HepG2 (cell line): ENCODE measurements around the gene ERLEC1. TPM values are rescaled to one million over a fixed set of nuclear protein-coding genes. Genes with fewer than 3 reads are reported as not detected.

ENCODE experiments used
- MIXL1 ChIP-seq: IDR thresholded peaks from 2 replicates; pipeline ENCODE4 v1.6.1; 2016
- MTF2 ChIP-seq: sonication (generic); formaldehyde crosslinking; IDR thresholded peaks from 2 replicates; pipeline ENCODE4 v1.5.0; 2020; ENCODE audit warnings: missing genetic modification reagents, borderline replicate concordance
- NCOA2 ChIP-seq: sonication (generic); formaldehyde crosslinking; IDR thresholded peaks from 2 replicates; pipeline ENCODE4 v1.8.0; 2022; ENCODE audit warnings: inconsistent platforms
- PLRG1 ChIP-seq: fragments of 450-650 bp; conservative IDR thresholded peaks from 2 replicates; pipeline ENCODE4 v1.6.1; 2016
- SETDB1 ChIP-seq: sonication (generic); formaldehyde crosslinking; IDR thresholded peaks from 2 replicates; pipeline ENCODE4 v1.5.1; 2020; ENCODE audit warnings: missing genetic modification reagents, mild to moderate bottlenecking, borderline replicate concordance
- SP4 ChIP-seq: sonication (generic); formaldehyde crosslinking; IDR thresholded peaks from 2 replicates; pipeline ENCODE4 v1.8.1; 2023; ENCODE audit warnings: mild to moderate bottlenecking, missing genetic modification reagents
- THAP9 ChIP-seq: sonication (generic); formaldehyde crosslinking; IDR thresholded peaks from 2 replicates; pipeline ENCODE4; 2020; ENCODE audit warnings: missing genetic modification reagents, mild to moderate bottlenecking, borderline replicate concordance
- ZNF136 ChIP-seq: sonication (generic); formaldehyde crosslinking; IDR thresholded peaks from 2 replicates; pipeline ENCODE4 v1.8.1; 2022; ENCODE audit warnings: low read depth, mild to moderate bottlenecking, moderate library complexity, missing genetic modification reagents
- ZNF501 ChIP-seq: sonication (generic); formaldehyde crosslinking; IDR thresholded peaks from 2 replicates; pipeline ENCODE4 v1.5.1; 2020; ENCODE audit warnings: mild to moderate bottlenecking, moderate library complexity, missing genetic modification reagents
- ZNF644 ChIP-seq: IDR thresholded peaks from 2 replicates; pipeline ENCODE4 v1.6.1; 2016; ENCODE audit warnings: low read depth
- ZNF674 ChIP-seq: sonication (generic); formaldehyde crosslinking; IDR thresholded peaks from 2 replicates; pipeline ENCODE4 v1.5.0; 2020; ENCODE audit warnings: low read depth, mild to moderate bottlenecking, missing genetic modification reagents
- polyA plus RNA-seq, 8 experiments: library from polyadenylated mRNA; depleted of rRNA in 3 of 8; stranded (reverse) in 7 of 8; unstranded in 1 of 8; fragments of >200 nt; fragmentation: Illumina TruSeq in 4 of 8; extraction: Trizol in 4 of 8; gene quantifications; 2 replicates each; pipeline versions ENCODE4 v1.2.1 to v1.2.3, GENCODE V29; 2011 to 2016; ENCODE audit warnings: low read depth in 4 of 8, missing spikeins in 1 of 8, mixed read lengths in 1 of 8; ENCODE audit not compliant: insufficient read depth in 1 of 8
- total RNA-seq, 5 experiments: library from RNA; depleted of rRNA; stranded (reverse); fragments of >200 nt; fragmentation: Illumina TruSeq; extraction: Trizol; gene quantifications; 2 replicates each; pipeline ENCODE4 v1.2.3, GENCODE V29; 2016; ENCODE audit warnings: low read depth in 1 of 5
- TF ChIP-seq, protein P1 (sequence below): fragments of 450-650 bp; IDR thresholded peaks from 2 replicates; pipeline ENCODE4 v1.6.1; 2016

ERLEC1 gene
- total and polyA plus RNA-seq, 2 of the 13 experiments (the other 11 are each of a cell fraction or from before 2014, with no cell fraction given) = 87.3 to 88.4 TPM

GRCh38 chr2:53829273-53829979 is 42.6 kb downstream of the ERLEC1 start (continued):
- TF ChIP-seq, protein P1, sequence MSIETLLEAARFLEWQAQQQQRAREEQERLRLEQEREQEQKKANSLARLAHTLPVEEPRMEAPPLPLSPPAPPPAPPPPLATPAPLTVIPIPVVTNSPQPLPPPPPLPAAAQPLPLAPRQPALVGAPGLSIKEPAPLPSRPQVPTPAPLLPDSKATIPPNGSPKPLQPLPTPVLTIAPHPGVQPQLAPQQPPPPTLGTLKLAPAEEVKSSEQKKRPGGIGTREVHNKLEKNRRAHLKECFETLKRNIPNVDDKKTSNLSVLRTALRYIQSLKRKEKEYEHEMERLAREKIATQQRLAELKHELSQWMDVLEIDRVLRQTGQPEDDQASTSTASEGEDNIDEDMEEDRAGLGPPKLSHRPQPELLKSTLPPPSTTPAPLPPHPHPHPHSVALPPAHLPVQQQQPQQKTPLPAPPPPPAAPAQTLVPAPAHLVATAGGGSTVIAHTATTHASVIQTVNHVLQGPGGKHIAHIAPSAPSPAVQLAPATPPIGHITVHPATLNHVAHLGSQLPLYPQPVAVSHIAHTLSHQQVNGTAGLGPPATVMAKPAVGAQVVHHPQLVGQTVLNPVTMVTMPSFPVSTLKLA = no peak
- TF ChIP-seq ZNF644 = no peak
- TF ChIP-seq ZNF674 (CRISPR knock-in tag) = no peak
- no peak for TF ChIP-seq THAP9 (CRISPR knock-in tag)
- TF ChIP-seq ZNF501 (CRISPR knock-in tag) = no peak
- no peak for TF ChIP-seq MTF2 (CRISPR knock-in tag)
- TF ChIP-seq SETDB1 (CRISPR knock-in tag) = no peak
- no peak for TF ChIP-seq SP4 (CRISPR knock-in tag)
- TF ChIP-seq NCOA2 (CRISPR knock-in tag) = no peak
- TF ChIP-seq PLRG1 = no peak
- TF ChIP-seq MIXL1 (CRISPR knock-in tag) = no peak
- TF ChIP-seq ZNF136 (CRISPR knock-in tag) = no peak
